Neural progenitor cell (in vitro differentiated cells): Measurements from ENCODE around the gene SELENOM. TPM values are rescaled to one million over a fixed set of nuclear protein-coding genes. Genes with fewer than 3 reads are reported as not detected.

Experiments
- DNase-seq: peaks from one replicate; pipeline ENCODE4 v3.0.0-alpha.2; 2016; ENCODE audit warnings: low spot score
- H2AFZ ChIP-seq: fragments of 200-600 bp; sonication (generic); replicated peaks from 2 replicates; pipeline ENCODE4 v1.6.1; 2016; ENCODE audit warnings: antibody characterized with exemption
- H3F3A ChIP-seq: fragments of 200-600 bp; sonication (generic); 2 replicates; pipeline ENCODE4 v1.6.1; 2016; ENCODE audit warnings: antibody characterized with exemption, low read depth
- H3K27ac ChIP-seq: fragments of 200-600 bp; sonication (generic); 2 replicates; pipeline ENCODE4 v1.5.1; 2016; ENCODE audit warnings: mild to moderate bottlenecking
- H3K27me3 ChIP-seq: fragments of 200-600 bp; sonication (generic); 2 replicates; pipeline ENCODE4 v1.6.1; 2016; ENCODE audit warnings: mild to moderate bottlenecking, moderate library complexity
- H3K36me3 ChIP-seq: fragments of 200-600 bp; sonication (generic); 2 replicates; pipeline ENCODE4 v1.5.1; 2016
- H3K4me1 ChIP-seq: fragments of 200-600 bp; sonication (generic); 2 replicates; pipeline ENCODE4 v1.6.1; 2016; ENCODE audit warnings: mixed run types
- H3K4me2 ChIP-seq: fragments of 200-600 bp; sonication (generic); 2 replicates; pipeline ENCODE4 v1.6.1; 2016
- H3K4me3 ChIP-seq: fragments of 200-600 bp; sonication (generic); 2 replicates; pipeline ENCODE4 v1.5.1; 2016
- H3K79me2 ChIP-seq: fragments of 200-600 bp; sonication (generic); 2 replicates; pipeline ENCODE4 v1.6.1; 2016; ENCODE audit warnings: low read depth
- H3K9ac ChIP-seq: fragments of 200-600 bp; sonication (generic); 2 replicates; pipeline ENCODE4 v1.6.1; 2016
- H3K9me3 ChIP-seq: fragments of 200-600 bp; sonication (generic); 2 replicates; pipeline ENCODE4 v1.5.1; 2016; ENCODE audit warnings: low read depth
- H4K20me1 ChIP-seq: fragments of 200-600 bp; sonication (generic); 2 replicates; pipeline ENCODE4 v1.6.1; 2016; ENCODE audit warnings: low read depth
- H3K27ac Mint-ChIP-seq: 3 replicates; pipeline ENCODE4 v1.8.0; 2021; ENCODE audit warnings: mixed read lengths
- H3K27me3 Mint-ChIP-seq: 2 replicates; pipeline ENCODE4 v1.8.0; 2022; ENCODE audit warnings: low read depth, mild to moderate bottlenecking, inconsistent platforms, moderate library complexity, mixed read lengths; ENCODE audit not compliant: insufficient read depth
- H3K36me3 Mint-ChIP-seq: 3 replicates; pipeline ENCODE4 v1.8.0; 2021; ENCODE audit warnings: mixed read lengths
- H3K4me1 Mint-ChIP-seq: 3 replicates; pipeline ENCODE4 v1.8.0; 2021; ENCODE audit warnings: mixed read lengths
- H3K4me3 Mint-ChIP-seq: 3 replicates; pipeline ENCODE4 v1.8.0; 2021; ENCODE audit warnings: mild to moderate bottlenecking, moderate library complexity, mixed read lengths
- H3K9me3 Mint-ChIP-seq: 3 replicates; pipeline ENCODE4 v1.8.0; 2020; ENCODE audit warnings: mixed read lengths
- CTCF ChIP-seq: fragments of 200-600 bp; sonication (generic); IDR thresholded peaks from 2 replicates; pipeline ENCODE4 v1.5.1; 2017; ENCODE audit warnings: antibody characterized with exemption, mild to moderate bottlenecking
- EZH2 ChIP-seq: fragments of 200-600 bp; sonication (generic); IDR thresholded peaks from 2 replicates; pipeline ENCODE4 v1.6.1; 2017; ENCODE audit warnings: antibody characterized with exemption, mild to moderate bottlenecking, moderate library complexity
- EZH2phosphoT487 ChIP-seq: fragments of 200-600 bp; sonication (generic); IDR thresholded peaks from 2 replicates; pipeline ENCODE4 v1.6.1; 2017; ENCODE audit warnings: antibody characterized with exemption
- total RNA-seq: library from RNA; depleted of rRNA; stranded (reverse); fragments of >200 nt; gene quantifications from 2 replicates; pipeline ENCODE4 v1.2.3, GENCODE V29; 2015; ENCODE audit warnings: low replicate concordance

SELENOM gene
- total RNA-seq, 1 donor from 2014 or later = 7.4 TPM

- Histone ChIP-seq H3K9me3 (no peaks in the 10 kb centered on the region), H3K9ac (no peak overlapping the region), H3K4me3 (no peak overlapping the region), H3K27me3 (no peaks in the 10 kb centered on the region), H3K4me1 (peaks cover 4% of the 10 kb centered on the region), H3K4me2 (no peak overlapping the region), H3K27ac (no peak overlapping the region), H4K20me1 (no peaks in the 10 kb centered on the region), H3F3A (peaks cover 2% of the 10 kb centered on the region), H3K36me3 (no peaks in the 10 kb centered on the region), H3K79me2 (peaks cover 9% of the 10 kb centered on the region), H2AFZ (no peak overlapping the region)
- Mint-ChIP-seq H3K4me3 (no peak overlapping the region), H3K4me1 (peaks cover 7% of the 10 kb centered on the region), H3K27me3 (peaks cover 7% of the 10 kb centered on the region), H3K9me3 (no peaks in the 10 kb centered on the region), H3K27ac (no peak overlapping the region), H3K36me3 (no peaks in the 10 kb centered on the region)
- TF ChIP-seq CTCF = no peak
- no peak for TF ChIP-seq EZH2
- TF ChIP-seq EZH2phosphoT487 = no peak
- no peak for DNase-seq
Measured at GRCh38 chr22:31088233-31088986, 19.0 kb downstream of the SELENOM start.

- Mint-ChIP-seq H3K36me3 (no peaks in the 10 kb centered on the region), H3K4me1 (peaks cover 9% of the 10 kb centered on the region), H3K27ac (no peak overlapping the region), H3K9me3 (no peaks in the 10 kb centered on the region), H3K27me3 (peaks cover 7% of the 10 kb centered on the region), H3K4me3 (no peak overlapping the region)
- H3K27ac ChIP-seq = no peak overlapping the region
- no peak overlapping the region for H2AFZ ChIP-seq
- H3K36me3 ChIP-seq = no peaks in the 10 kb centered on the region
- H3K9ac ChIP-seq = no peak overlapping the region
- DNase-seq = no peak
- peaks cover 9% of the 10 kb centered on the region for H3K79me2 ChIP-seq
- H3K27me3 ChIP-seq = no peaks in the 10 kb centered on the region
- H3F3A ChIP-seq = peaks cover 6% of the 10 kb centered on the region
- no peak overlapping the region for H3K4me3 ChIP-seq
- H3K4me1 ChIP-seq = peaks cover 4% of the 10 kb centered on the region
- no peak overlapping the region for H3K4me2 ChIP-seq
- H3K9me3 ChIP-seq = no peaks in the 10 kb centered on the region
- TF ChIP-seq CTCF (no peak), EZH2 (no peak), EZH2phosphoT487 (no peak)
- peaks cover 2% of the 10 kb centered on the region for H4K20me1 ChIP-seq
Measured at GRCh38 chr22:31087744-31088215, 19.6 kb downstream of the SELENOM start.

DNA sequence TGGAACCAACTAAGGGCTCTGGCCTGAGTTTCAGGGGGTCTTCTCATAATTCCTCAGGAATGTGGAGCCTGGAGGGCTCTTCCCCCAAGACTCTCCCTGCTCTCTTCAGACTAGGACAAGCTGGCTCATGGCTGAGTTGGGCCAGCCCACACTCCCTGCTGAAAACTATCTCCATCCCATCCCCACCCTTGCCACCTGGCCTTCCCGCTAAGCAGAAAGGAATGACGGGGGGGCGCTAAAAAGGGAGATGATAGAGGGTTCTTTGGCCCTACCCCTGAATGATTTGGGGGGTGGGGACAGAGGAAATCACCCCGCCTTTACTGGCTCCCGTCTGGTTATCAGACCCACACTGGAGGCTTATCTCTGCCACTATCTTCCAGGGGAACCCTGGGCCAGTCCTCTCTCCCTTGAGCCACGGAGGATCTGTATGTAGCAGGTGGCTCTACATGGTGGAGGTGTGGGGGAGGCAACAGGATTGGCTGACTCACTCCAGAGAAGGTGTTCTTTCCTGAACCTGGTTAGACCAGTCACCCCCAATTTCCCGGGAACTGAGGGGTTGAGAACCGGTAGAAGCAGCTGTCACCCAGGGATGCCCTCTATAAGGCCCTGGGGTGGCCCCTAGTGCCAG is 20.6 kb downstream of the SELENOM start:
- DNase-seq = no peak
- H3K9me3 ChIP-seq = no peaks in the 10 kb centered on the region
- peaks cover 2% of the 10 kb centered on the region for H4K20me1 ChIP-seq
- no peaks in the 10 kb centered on the region for H3K27me3 ChIP-seq
- H3K9me3 Mint-ChIP-seq = no peaks in the 10 kb centered on the region
- peaks cover 4% of the 10 kb centered on the region for H3K4me1 ChIP-seq
- H3K36me3 Mint-ChIP-seq = peaks cover 2% of the 10 kb centered on the region
- no peaks in the 10 kb centered on the region for H3K36me3 ChIP-seq
- no peak overlapping the region for H2AFZ ChIP-seq
- no peak overlapping the region for H3K4me3 Mint-ChIP-seq
- no peak overlapping the region for H3K4me2 ChIP-seq
- peaks cover 10% of the 10 kb centered on the region for H3K27me3 Mint-ChIP-seq
- H3K27ac Mint-ChIP-seq = no peak overlapping the region
- H3K9ac ChIP-seq = no peak overlapping the region
- H3K4me3 ChIP-seq = no peak overlapping the region
- peaks cover 6% of the 10 kb centered on the region for H3F3A ChIP-seq
- H3K27ac ChIP-seq = no peak overlapping the region
- TF ChIP-seq CTCF = no peak
- TF ChIP-seq EZH2phosphoT487 = no peak
- TF ChIP-seq EZH2 = no peak
- H3K4me1 Mint-ChIP-seq = peaks cover 16% of the 10 kb centered on the region
- peaks cover 9% of the 10 kb centered on the region for H3K79me2 ChIP-seq
